ENCODE data around the gene SLC46A3.
A peak's percentile ranks its signal among the peaks of the same experiment; 100 is the strongest.

DNA sequence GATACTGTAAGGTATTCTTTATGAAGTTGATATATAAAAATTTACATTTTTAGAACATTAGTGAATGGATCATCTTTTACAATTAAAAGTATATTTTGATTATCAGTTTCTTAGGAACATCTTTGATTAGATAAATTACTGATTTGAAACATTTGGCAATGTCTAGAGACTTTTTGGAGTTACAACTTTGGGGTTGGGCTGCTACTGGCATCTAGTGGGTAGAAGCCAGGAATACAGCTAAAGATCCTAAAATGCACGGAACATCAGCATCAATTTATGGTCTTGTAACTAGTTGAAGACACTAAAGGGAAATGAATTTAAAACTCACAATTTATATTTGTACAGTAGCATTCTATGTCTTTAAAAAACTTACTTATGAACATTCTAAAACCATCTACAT, 40.0 kb downstream of the SLC46A3 start:
- TF ChIP-seq EZH2phosphoT487 (IDR thresholded peaks at IDR 0.05; ENCODE audit: low read depth) (no peak), CTCF (IDR thresholded peaks at IDR 0.05; ENCODE audit: low read depth, low read length) (peak; percentile 28)
